T-cell (primary cell): ENCODE data around the gene NOB1. TPM values are rescaled to one million over a fixed set of nuclear protein-coding genes. Genes with fewer than 3 reads are reported as not detected.

Experiments used
- ATAC-seq, 4 experiments: fragments of 200-7000 bp in 3 of 4; fragments of 150-1000 bp in 1 of 4; cut with Tn5 transposase; replicated peaks in 1 of 4; 1 replicate in 3 of 4; 2 replicates in 1 of 4; pipeline ENCODE4 v1.10.0; 2021; ENCODE audit warnings: moderate library complexity in 3 of 4, mild to moderate bottlenecking in 2 of 4, moderate number of reproducible peaks in 1 of 4
- CTCF ChIA-PET, 2 donors: fragments of 300-600 bp; sonication (Branson Sonifier 250); formaldehyde crosslinking; loops; one replicate each; lab custom pipeline; 2022; ENCODE audit warnings: antibody characterized with exemption in 2 of 2; lab: Charles Lee
- POLR2A ChIA-PET, 2 donors: fragments of 300-600 bp; sonication (Branson Sonifier 250); formaldehyde crosslinking; loops; one replicate each; lab custom pipeline; 2022; ENCODE audit warnings: antibody characterized with exemption in 2 of 2; lab: Charles Lee
- DNase-seq, 35 experiments: peaks; one replicate each; pipeline versions ENCODE4 v3.0.0 to v3.0.0-alpha.2; 2013 to 2023
- H3K27ac ChIP-seq: one replicate; pipeline ENCODE4 v1.5.1; 2013; ENCODE audit warnings: low read length
- H3K27me3 ChIP-seq, 2 experiments: replicated peaks in 1 of 2; 1 replicate in 1 of 2; 2 replicates in 1 of 2; pipeline versions ENCODE4 v1.6.1 to v1.7.0; 2013; ENCODE audit warnings: low read length in 1 of 2, mixed read lengths in 1 of 2; ENCODE audit not compliant: control insufficient read depth in 2 of 2, insufficient read depth in 2 of 2; ENCODE audit errors: extremely low read depth in 1 of 2
- H3K36me3 ChIP-seq, 2 donors: 1 replicate in 1 of 2; 2 replicates in 1 of 2; pipeline versions ENCODE4 v1.6.1 to v1.7.0; 2013; ENCODE audit warnings: low read length in 1 of 2; ENCODE audit not compliant: control insufficient read depth in 2 of 2, insufficient read depth in 1 of 2; ENCODE audit errors: extremely low read depth in 1 of 2
- H3K4me1 ChIP-seq, 2 experiments: 1 replicate in 1 of 2; 2 replicates in 1 of 2; pipeline versions ENCODE4 v1.6.1 to v1.7.0; 2013; ENCODE audit warnings: low read length in 2 of 2, mixed read lengths in 1 of 2; ENCODE audit not compliant: insufficient read depth in 2 of 2, control insufficient read depth in 1 of 2; ENCODE audit errors: extremely low read depth in 1 of 2
- H3K4me3 ChIP-seq, 2 donors: 1 replicate in 1 of 2; 2 replicates in 1 of 2; pipeline versions ENCODE4 v1.5.1 to v1.7.0; 2013; ENCODE audit warnings: mild to moderate bottlenecking in 2 of 2, low read length in 1 of 2, moderate library complexity in 1 of 2; ENCODE audit not compliant: control insufficient read depth in 1 of 2; ENCODE audit errors: extremely low read depth in 1 of 2
- H3K9me3 ChIP-seq: 2 replicates; pipeline ENCODE4 v1.7.0; 2013
- H3K27ac Mint-ChIP-seq, 2 donors: one replicate each; pipeline ENCODE4 v1.8.0; 2020 to 2021; ENCODE audit warnings: mild to moderate bottlenecking in 2 of 2, mixed read lengths in 2 of 2
- H3K27me3 Mint-ChIP-seq, 2 donors: one replicate each; pipeline ENCODE4 v1.8.0; 2021 to 2022; ENCODE audit warnings: mixed read lengths in 2 of 2
- H3K36me3 Mint-ChIP-seq: one replicate; pipeline ENCODE4 v1.8.0; 2021; ENCODE audit warnings: mixed read lengths
- H3K4me1 Mint-ChIP-seq, 3 donors: one replicate each; pipeline ENCODE4 v1.8.0; 2020 to 2022; ENCODE audit warnings: mixed read lengths in 3 of 3, mild to moderate bottlenecking in 1 of 3
- H3K4me3 Mint-ChIP-seq, 3 donors: one replicate each; pipeline ENCODE4 v1.8.0; 2020 to 2022; ENCODE audit warnings: mild to moderate bottlenecking in 3 of 3, mixed read lengths in 3 of 3, moderate library complexity in 3 of 3
- H3K9me3 Mint-ChIP-seq, 3 donors: one replicate each; pipeline ENCODE4 v1.8.0; 2020 to 2022; ENCODE audit warnings: mixed read lengths in 3 of 3
- WGBS: methylation state at CpG from one replicate; pipeline ENCODE4 v1.1.5; 2013; ENCODE audit warnings: missing lambda C conversion rate; ENCODE audit not compliant: insufficient coverage; 5-methylcytosine and 5-hydroxymethylcytosine counted together
- total RNA-seq, 35 experiments: library from RNA in 6 of 35; stranded (reverse) in 6 of 35; fragments of 120-200 nt in 1 of 35; gene quantifications; one replicate each; pipeline versions ENCODE4 v1.2.1 to v1.2.4 and lab custom pipeline; 2013 to 2026

The NOB1 gene
- total RNA-seq, 5 donors from 2014 or later (not counting 1 experiment from before 2014, with no cell fraction given) = 29.7 to 66.1 (median 60.9) TPM

DNA sequence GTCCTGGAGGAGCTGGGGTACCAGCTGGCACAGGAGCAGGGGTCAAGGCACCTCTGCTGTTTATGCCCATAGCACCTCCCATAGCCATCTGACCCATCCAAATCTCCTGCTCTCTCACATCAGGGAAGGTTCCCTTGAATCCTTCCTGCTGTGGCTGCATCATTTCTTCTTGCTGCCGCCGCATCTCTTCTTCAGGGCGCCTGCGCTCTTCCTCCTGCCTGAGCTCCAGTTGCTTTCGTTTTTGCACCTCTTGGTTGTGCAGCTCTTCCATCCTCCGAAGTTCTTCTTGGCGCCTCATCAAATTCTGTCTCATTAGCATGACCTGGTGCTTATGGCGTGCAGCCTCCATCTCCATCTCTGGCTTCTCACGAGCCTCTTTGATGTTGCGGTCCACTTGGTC lies 2.0 kb upstream of the NOB1 start:
- H3K27me3 Mint-ChIP-seq = no peaks in the 10 kb centered on the region
- ATAC-seq (no peak), DNase-seq (no peak)
- no peaks in the 10 kb centered on the region for H3K9me3 Mint-ChIP-seq
- H3K27ac ChIP-seq = no peak overlapping the region
- H3K4me1 Mint-ChIP-seq = peaks cover 32 to 35% (median 33%) of the 10 kb centered on the region in 3 donors
- 91% methylated on average over 10 of the region's 10 CpGs for WGBS
- no peak overlapping the region for H3K4me3 Mint-ChIP-seq
- no peak overlapping the region for H3K4me3 ChIP-seq
- H3K9me3 ChIP-seq = no peaks in the 10 kb centered on the region
- peaks cover 0 to 6% of the 10 kb centered on the region in 2 donors for H3K36me3 ChIP-seq
- peaks cover 9% of the 10 kb centered on the region for H3K36me3 Mint-ChIP-seq
- POLR2A ChIA-PET = interaction anchor here in 1 of 2 donors (0.8 kb wide), 1 partner anchor 32 kb away, joined by 3 read pairs; no protein-coding TSS in a partner anchor
- CTCF ChIA-PET = interaction anchor here in 1 of 2 donors (0.6 to 0.8 kb wide), 2 partner anchors 13 to 46 kb away, joined by 3 to 5 read pairs; no protein-coding TSS in a partner anchor
- no peaks in the 10 kb centered on the region for H3K27me3 ChIP-seq
- H3K27ac Mint-ChIP-seq = no peak overlapping the region
- H3K4me1 ChIP-seq = peaks cover 11 to 30% of the 10 kb centered on the region in 2 experiments

DNA sequence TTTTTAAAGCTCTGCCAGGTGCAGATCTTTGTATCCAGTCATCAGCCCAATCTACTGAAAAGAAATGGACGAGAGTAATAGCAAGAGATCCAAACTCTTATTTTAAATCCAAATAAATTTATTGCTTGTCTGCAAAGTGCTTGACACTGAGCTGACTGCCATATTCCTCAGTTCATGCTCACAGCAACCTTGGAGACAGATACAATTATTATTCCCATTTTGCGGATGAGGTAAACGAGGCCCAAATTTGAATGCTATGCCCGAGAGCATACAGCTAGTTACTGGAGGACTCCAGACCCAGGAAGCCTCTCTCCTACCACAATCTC lies 620 bp downstream of the NOB1 start:
- CTCF ChIA-PET = interaction anchor here (0.5 to 2.3 kb wide), 16 partner anchors 9 to 427 kb away, joined by 3 to 23 read pairs (median 4); partner anchors contain the start of gene NQO1 (in 1 of the 2)
- Mint-ChIP-seq H3K4me1 (peaks cover 30 to 33% (median 32%) of the 10 kb centered on the region in 3 donors), H3K27me3 (no peaks in the 10 kb centered on the region), H3K27ac (peak overlapping the region; percentile 98 to 99), H3K36me3 (peaks cover 18% of the 10 kb centered on the region), H3K4me3 (peak overlapping the region; percentile 96 to 100 (median 100)), H3K9me3 (no peaks in the 10 kb centered on the region)
- Histone ChIP-seq H3K36me3 (peaks cover 1 to 30% of the 10 kb centered on the region in 2 donors), H3K9me3 (no peaks in the 10 kb centered on the region), H3K27ac (peak overlapping the region; percentile 63), H3K4me1 (peaks cover 8 to 20% of the 10 kb centered on the region in 2 experiments), H3K27me3 (no peaks in the 10 kb centered on the region), H3K4me3 (peak overlapping the region; percentile 99 to 100)
- no peak for ATAC-seq
- POLR2A ChIA-PET = interaction anchor here (0.5 to 1.1 kb wide), 6 partner anchors 9 to 343 kb away, joined by 3 to 7 read pairs (median 4); no protein-coding TSS in a partner anchor
- no peak for DNase-seq
- WGBS = 11% methylated on average over 4 of the region's 4 CpGs

DNA sequence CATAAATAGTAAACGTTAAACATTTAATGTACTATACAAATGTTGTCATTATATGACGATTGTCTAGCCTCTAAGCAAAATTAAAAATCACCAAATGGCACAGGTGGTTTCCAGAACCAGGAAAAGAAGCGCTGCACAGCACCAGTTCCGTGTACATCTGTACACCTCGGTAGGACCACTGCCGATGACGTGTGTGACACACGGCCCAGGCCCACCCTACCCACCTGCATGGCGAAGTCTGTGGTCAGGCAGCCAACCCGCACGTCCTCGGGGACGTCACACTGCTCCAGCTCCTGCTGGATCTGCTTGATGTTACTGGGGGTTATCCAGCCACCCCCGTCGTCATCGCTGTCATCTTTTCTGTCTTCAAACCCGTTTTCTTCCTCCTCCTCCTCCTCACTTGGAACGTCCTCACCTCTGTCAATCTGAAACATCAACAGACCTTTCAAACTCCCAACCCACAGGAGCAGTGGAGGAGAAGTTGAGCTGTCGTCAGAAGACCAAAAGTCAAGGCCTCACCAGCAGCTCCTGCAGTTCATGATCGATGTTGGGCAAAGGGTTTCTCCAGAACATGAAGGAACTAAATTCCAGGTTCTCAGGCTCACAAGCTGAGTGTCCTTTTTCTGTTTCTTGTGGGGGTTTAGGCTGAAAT lies 5.9 kb downstream of the NOB1 start:
- Histone ChIP-seq H3K4me1 (peaks cover 4 to 11% of the 10 kb centered on the region in 2 experiments), H3K4me3 (no peak overlapping the region), H3K27me3 (no peaks in the 10 kb centered on the region), H3K36me3 (peaks cover 25 to 78% of the 10 kb centered on the region in 2 donors), H3K27ac (no peak overlapping the region), H3K9me3 (no peaks in the 10 kb centered on the region)
- peaks cover 18 to 24% (median 23%) of the 10 kb centered on the region in 3 donors for H3K4me1 Mint-ChIP-seq
- DNase-seq = no peak
- no CpG with 5 or more reads among the region's 20 CpGs for WGBS
- ATAC-seq = no peak
- H3K36me3 Mint-ChIP-seq = peaks cover 47% of the 10 kb centered on the region
- no peaks in the 10 kb centered on the region for H3K9me3 Mint-ChIP-seq
- no peaks in the 10 kb centered on the region for H3K27me3 Mint-ChIP-seq
- ChIA-PET CTCF (no interaction called here), POLR2A (no interaction called here)
- H3K4me3 Mint-ChIP-seq = no peak overlapping the region
- no peak overlapping the region for H3K27ac Mint-ChIP-seq

DNA sequence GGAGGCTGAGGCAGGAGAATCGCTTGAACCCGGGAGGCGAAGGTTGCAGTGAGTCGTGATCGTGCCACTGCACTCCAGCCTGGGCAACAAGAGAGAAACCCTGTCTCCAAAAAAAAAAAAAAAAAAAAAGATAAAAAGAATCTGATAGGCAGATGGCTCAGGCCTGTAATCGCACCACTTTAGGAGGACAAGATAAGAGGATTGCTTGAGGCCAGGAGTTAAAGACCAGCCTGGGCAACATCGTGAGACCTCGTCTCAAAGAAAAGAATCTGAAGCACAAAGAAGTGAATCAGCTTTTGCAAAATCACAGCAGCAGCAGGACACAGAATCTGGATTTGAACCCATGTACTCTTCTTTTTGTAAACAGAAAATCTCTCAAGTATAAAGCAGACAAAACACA lies 7.6 kb downstream of the NOB1 start:
- Mint-ChIP-seq H3K27ac (no peak overlapping the region), H3K4me1 (peaks cover 3 to 8% (median 7%) of the 10 kb centered on the region in 3 donors), H3K36me3 (peaks cover 58% of the 10 kb centered on the region), H3K4me3 (no peak overlapping the region), H3K9me3 (no peaks in the 10 kb centered on the region), H3K27me3 (no peaks in the 10 kb centered on the region)
- Histone ChIP-seq H3K4me3 (no peak overlapping the region), H3K27ac (no peak overlapping the region), H3K4me1 (no peaks in the 10 kb centered on the region), H3K36me3 (peaks cover 35 to 93% of the 10 kb centered on the region in 2 donors), H3K9me3 (no peaks in the 10 kb centered on the region), H3K27me3 (no peaks in the 10 kb centered on the region)
- ATAC-seq = no peak
- no peak for DNase-seq
- 95% methylated on average over 2 of the region's 8 CpGs for WGBS
- POLR2A ChIA-PET = no interaction called here
- CTCF ChIA-PET = no interaction called here

DNA sequence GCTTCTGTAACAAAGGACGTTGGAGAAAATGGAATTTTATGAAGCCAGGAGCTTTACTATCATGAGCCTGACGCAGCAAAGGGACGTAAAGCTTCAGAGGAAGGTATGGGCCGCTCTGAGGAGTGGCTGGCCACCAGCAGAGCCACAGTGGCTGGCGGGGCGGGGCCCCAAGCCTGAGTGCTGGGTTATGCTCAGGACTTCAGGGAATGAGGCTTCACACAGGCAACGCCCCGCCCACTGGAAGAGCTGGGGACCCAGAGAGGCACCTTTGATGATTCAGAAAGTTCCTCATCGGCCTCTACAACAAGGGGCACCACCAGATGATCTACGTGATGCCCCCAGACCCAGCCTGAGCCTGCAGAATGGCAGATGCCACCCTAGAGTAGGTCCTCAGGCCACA lies 8.8 kb downstream of the NOB1 start:
- Mint-ChIP-seq H3K27me3 (no peaks in the 10 kb centered on the region), H3K27ac (no peak overlapping the region), H3K9me3 (no peaks in the 10 kb centered on the region), H3K4me3 (no peak overlapping the region), H3K36me3 (peaks cover 62% of the 10 kb centered on the region), H3K4me1 (peaks cover 0 to 5% (median 3%) of the 10 kb centered on the region in 3 donors)
- CTCF ChIA-PET = interaction anchor here in 1 of 2 donors (1.4 kb wide), 1 partner anchor 8 kb away, joined by 4 read pairs; the partner anchor contains the start of gene NOB1
- whole genome bisulfite sequencing = 93% methylated on average over 10 of the region's 10 CpGs
- H3K9me3 ChIP-seq = no peaks in the 10 kb centered on the region
- POLR2A ChIA-PET = no interaction called here
- no peak overlapping the region for H3K4me3 ChIP-seq
- no peak overlapping the region for H3K27ac ChIP-seq
- no peaks in the 10 kb centered on the region for H3K4me1 ChIP-seq
- ATAC-seq = no peak
- H3K36me3 ChIP-seq = peaks cover 35 to 94% of the 10 kb centered on the region in 2 donors
- H3K27me3 ChIP-seq = no peaks in the 10 kb centered on the region
- DNase-seq = no peak

DNA sequence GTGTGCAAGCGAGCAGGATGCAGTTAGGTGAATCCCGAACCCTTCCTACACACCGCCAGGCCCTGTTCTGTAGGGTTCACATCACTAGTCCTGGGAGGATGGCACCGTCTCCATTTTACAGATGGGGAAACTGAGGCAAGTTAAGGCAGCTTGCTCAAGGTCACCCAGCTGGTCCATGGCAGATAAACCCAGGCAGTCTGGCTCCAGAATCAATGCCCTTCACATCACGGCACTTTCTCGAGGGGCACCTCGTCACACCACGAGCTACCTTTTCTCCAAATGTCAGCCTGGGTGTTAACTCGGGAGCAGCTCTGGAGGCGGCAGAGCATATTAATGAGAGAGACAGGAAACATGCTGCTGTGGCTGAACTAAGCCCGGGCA lies 9.5 kb downstream of the NOB1 start:
- 100% methylated on average over 3 of the region's 11 CpGs for WGBS
- H3K4me1 Mint-ChIP-seq = peaks cover 0 to 5% (median 1%) of the 10 kb centered on the region in 3 donors
- H3K27ac Mint-ChIP-seq = no peak overlapping the region
- H3K9me3 Mint-ChIP-seq = no peaks in the 10 kb centered on the region
- H3K4me3 ChIP-seq = no peak overlapping the region
- CTCF ChIA-PET = interaction anchor here in 1 of 2 donors (1.4 kb wide), 1 partner anchor 9 kb away, joined by 4 read pairs; the partner anchor contains the start of gene NOB1
- H3K4me3 Mint-ChIP-seq = no peak overlapping the region
- no peak for DNase-seq
- peaks cover 60% of the 10 kb centered on the region for H3K36me3 Mint-ChIP-seq
- H3K9me3 ChIP-seq = no peaks in the 10 kb centered on the region
- H3K27me3 Mint-ChIP-seq = no peaks in the 10 kb centered on the region
- ATAC-seq = no peak
- POLR2A ChIA-PET = no interaction called here
- H3K27me3 ChIP-seq = no peaks in the 10 kb centered on the region
- peaks cover 35 to 90% of the 10 kb centered on the region in 2 donors for H3K36me3 ChIP-seq
- H3K27ac ChIP-seq = no peak overlapping the region
- H3K4me1 ChIP-seq = no peaks in the 10 kb centered on the region
